GM20431 (cell line): ENCODE data around the gene PALLD.
"Not testable (repeated sequence)": the region's sequence is repeated elsewhere in the genome, so short reads cannot be mapped to it uniquely, and the experiment has no call there.

Experiments
- in situ Hi-C: fragments of 300-500 bp; cut with MseI, MboI; formaldehyde crosslinking; loops from one replicate; pipeline ENCODE4 v1.15.0; 2020; ENCODE audit warnings: low sequenced_read_pairs; ENCODE audit not compliant: unreplicated experiment

The PALLD gene

DNA sequence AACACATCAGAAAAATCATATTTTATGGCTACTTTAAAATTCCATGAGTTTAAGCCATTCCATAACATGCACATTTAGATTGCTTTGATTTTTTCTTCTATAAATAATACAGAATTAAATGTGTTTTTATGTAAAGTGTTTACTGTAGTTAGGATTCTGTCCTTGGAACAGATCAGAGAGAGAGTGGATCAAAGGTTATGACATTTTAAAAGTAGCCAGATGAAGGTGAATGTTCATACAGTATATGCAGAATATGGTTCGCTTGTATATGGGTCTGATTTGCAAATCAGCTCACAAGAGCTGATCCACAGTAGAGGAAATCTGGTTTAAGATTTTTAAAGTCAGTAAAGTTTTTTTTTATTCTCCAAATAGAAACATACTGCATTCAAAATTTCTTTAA is 7.2 kb upstream of the PALLD start:
- in situ Hi-C loops: no loop called here

DNA sequence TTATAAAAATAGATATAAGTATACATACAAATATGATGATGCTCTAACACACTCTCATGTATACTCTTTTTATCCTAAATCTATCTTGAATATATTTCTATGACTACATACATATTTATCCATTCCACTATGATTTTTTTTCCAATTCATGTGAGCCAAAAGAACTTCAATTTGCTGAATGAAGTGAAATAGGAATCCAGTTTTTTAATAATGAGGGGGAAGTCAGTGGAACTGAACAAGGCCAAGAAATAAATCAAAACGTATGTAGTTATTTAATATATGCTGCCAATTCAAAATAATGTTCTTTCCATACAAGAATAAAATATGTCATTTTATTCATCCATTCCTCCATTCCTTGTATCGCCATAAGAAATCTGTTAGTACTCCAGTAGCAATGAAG is 6.1 kb upstream of the PALLD start:
- in situ Hi-C loops: no loop called here

GRCh38 chr4:168491563-168491962 is 5.3 kb upstream of the PALLD start:
- in situ Hi-C loops: no loop called here

- in situ Hi-C loops: no loop called here
Measured at GRCh38 chr4:168498251-168498650, 1.4 kb downstream of the PALLD start.

- in situ Hi-C loops: no loop called here
Measured at GRCh38 chr4:168499241-168499640, 2.4 kb downstream of the PALLD start.

DNA sequence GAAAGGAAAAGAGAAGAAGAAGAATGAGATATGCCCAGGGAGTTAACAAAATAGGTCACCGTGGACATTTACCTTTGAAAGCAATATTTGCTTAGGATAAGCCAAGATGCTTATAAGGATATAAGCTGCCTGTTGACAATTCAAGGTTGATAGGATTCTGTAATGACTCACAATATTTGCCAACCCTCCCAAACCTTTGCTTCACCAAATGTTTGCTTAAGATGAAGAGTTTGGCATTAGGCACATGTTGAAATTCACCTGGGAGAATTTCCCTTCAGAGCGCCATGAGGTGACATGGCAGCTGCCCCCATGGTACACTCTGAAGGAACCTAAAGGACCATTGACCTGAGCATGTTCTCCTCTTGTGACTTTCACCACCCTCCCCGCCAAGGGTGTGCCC is 4.6 kb downstream of the PALLD start:
- in situ Hi-C loops: no loop called here

DNA sequence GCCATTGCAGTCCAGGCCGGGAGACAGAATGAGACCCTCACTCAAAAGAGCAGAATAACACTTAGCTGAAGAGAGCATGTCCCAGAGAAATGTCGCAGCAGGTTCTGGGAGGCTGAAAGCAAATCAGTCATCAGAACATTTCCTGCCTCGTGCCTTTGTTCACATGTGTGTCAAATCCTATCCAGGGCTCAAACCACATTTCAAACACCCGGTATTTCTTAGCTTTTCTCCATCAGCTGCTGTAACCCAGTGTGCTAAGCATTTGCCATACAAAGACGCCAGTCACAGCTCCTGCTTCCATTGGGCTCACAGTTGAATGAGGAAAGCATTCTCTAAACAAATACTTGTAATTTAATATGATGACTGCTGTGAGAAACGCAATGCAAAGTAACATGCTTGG is 6.0 kb downstream of the PALLD start:
- in situ Hi-C loops: no loop called here

GRCh38 chr4:168503652-168504362 is 7.0 kb downstream of the PALLD start:
- in situ Hi-C loops: no loop called here

DNA sequence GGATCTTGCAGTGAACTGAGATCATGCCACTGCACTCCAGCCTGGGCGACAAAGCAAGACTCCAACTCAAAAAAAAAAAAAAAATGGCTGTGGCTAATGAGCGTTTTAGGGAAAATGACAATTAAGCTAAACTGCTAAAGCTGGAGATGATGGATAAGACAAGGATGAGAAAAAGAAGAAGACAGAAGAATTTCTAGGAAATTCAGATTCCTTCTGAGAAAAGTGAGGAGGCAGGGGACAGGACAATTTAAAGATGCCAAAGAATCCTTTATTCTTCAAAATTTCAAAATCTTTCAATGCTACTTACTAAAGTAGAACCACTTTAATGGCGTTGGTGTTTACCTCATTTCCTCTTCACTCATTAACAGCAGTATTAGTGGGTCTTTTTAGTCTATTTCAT is 7.7 kb downstream of the PALLD start:
- in situ Hi-C loops: no loop called here

DNA sequence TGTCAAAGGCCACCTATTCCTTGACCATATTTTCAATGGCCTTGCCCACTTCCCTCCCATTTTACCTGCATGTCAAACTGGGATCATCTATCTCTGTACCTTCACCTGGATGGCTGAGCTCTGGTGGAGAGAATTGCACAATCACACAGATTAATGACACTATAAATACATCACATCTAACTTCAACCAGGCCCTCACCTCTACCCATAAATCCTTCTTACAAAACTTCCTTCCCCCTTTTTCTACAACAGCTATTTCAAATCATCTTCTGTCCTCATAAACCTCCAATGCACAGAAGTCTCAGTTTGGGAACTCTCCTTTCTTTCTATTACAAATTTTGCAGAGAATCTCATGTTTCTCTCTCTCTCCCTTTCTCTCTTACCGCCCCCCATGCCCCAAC is 9.2 kb downstream of the PALLD start:
- in situ Hi-C loops: no loop called here

DNA sequence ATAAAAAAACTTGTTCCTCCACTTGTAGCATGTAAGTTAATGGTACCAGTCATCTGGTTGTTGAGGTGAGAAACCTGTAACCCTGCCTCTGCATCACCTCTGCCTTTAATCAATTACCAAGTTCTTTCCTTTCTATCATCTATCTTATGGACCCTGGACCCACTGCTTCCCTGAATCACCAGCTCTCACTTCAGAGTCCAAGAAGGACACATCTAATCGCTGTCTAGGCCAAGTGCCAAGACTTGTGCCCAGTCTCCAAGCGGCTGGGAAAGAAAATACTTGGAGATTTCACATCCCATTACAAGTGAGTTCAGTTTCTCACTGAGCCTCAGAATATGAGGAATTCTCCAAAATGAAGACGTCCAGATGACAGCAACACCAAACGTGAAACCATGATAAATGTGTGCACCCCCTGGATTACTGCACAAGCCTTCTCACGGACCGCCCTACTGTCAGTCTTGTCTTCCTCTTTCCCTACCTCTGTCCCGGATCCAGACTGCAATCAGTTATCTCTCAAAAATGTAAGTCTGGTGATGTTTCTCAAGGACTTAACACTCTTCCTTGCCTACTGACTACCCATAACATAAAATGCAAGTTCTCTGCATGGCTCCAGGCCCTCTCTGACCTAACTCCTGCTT is 10.4 kb downstream of the PALLD start:
- in situ Hi-C loops: no loop called here

DNA sequence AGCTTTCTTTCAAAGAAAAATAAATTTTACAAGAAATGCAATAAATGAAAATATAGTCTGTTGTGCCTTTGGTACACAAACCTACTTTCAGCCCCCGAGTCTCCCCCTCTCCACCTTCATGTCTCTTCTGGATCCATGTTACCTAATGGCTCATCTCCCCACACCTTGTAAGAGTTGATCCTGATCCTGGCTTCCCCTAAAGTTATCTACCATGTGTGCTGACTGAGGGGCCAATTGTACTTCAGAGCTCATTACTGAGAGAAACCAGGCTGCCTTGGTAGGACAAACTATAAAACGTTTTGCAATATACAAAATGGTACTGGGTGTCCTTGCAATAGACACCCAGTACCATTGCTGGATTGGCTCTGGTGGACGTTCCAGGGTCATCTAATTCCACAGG is 11.8 kb downstream of the PALLD start:
- in situ Hi-C loops: no loop called here

GRCh38 chr4:168509786-168510185 is 12.9 kb downstream of the PALLD start:
- in situ Hi-C loops: no loop called here

DNA sequence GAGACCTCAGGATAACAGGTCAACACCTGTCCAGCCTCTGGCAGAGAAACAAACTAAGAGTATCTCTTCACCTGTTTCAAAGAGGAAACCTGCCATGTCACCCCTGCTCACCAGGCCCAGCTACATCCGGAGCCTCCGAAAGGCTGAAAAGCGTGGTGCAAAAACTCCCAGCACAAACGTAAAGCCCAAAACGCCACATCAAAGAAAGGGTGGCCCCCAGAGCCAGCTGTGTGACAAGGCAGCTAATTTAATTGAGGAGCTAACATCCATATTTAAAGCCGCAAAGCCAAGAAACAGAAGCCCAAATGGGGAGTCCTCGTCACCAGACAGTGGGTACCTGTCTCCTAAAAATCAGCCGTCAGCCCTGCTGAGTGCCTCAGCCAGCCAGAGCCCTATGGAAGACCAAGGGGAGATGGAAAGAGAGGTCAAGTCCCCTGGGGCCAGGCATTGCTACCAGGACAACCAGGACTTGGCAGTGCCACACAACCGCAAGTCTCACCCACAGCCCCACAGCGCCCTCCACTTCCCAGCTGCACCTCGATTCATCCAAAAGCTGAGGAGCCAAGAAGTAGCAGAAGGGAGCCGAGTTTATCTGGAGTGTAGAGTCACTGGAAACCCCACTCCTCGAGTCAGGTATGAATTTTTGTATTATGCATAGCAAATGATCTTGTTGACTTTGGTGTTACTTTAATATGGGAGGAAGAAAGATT is 15.1 kb downstream of the PALLD start:
- in situ Hi-C loops: no loop called here

DNA sequence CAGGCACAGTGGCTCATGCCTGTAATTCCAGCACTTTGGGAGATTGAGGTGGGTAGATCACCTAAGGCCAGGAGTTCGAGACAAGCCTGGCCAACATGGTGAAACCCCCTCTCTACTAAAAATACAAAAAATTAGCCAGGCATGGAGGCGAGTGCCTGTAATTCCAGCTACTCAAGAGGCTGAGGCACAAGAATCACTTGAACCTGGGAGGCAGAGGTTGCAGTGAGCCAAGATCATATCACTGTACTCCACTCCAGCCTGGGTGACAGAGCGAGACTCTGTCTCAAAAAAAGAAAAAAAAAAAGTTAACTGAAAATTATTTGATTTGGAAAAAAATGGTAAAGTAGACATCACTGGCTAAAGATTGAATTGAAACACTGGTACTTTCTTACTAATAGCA is 17.0 kb downstream of the PALLD start:
- in situ Hi-C loops: not testable (repeated sequence)

GRCh38 chr4:168514249-168514852 is 17.5 kb downstream of the PALLD start:
- in situ Hi-C loops: no loop called here

- in situ Hi-C loops: no loop called here
Measured at GRCh38 chr4:168515222-168516011, 18.6 kb downstream of the PALLD start.

GRCh38 chr4:168516841-168517240 is 20.0 kb downstream of the PALLD start:
- in situ Hi-C loops: no loop called here

- in situ Hi-C loops: no loop called here
Measured at GRCh38 chr4:168519576-168519975, 22.7 kb downstream of the PALLD start.

- in situ Hi-C loops: no loop called here
Measured at GRCh38 chr4:168521721-168522120, 24.9 kb downstream of the PALLD start.
